Lung (tissue), 12 donors: ENCODE data around the gene SIGLEC8. TPM values are rescaled to one million over a fixed set of nuclear protein-coding genes. Genes with fewer than 3 reads are reported as not detected.

Experiments
- ATAC-seq: fragments of 200-7000 bp; cut with Tn5 transposase; one replicate; pipeline ENCODE4 v1.9.1; 2020; ENCODE audit warnings: moderate number of reproducible peaks; ENCODE audit not compliant: insufficient read depth, low FRiP score
- DNase-seq, 3 donors: peaks; one replicate each; pipeline ENCODE4 v3.0.0-alpha.2; 2013 to 2017
- H3K27ac ChIP-seq, 2 donors: one replicate each; pipeline ENCODE4 v1.5.1; 2013; ENCODE audit warnings: mild to moderate bottlenecking in 2 of 2, moderate library complexity in 2 of 2, control low read depth in 1 of 2, inconsistent platforms in 1 of 2, low read depth in 1 of 2, low read length in 1 of 2
- H3K27me3 ChIP-seq, 3 donors: one replicate each; pipeline ENCODE4 v1.5.1; 2013; ENCODE audit warnings: low read length in 2 of 3; ENCODE audit not compliant: control insufficient read depth in 3 of 3, insufficient read depth in 3 of 3
- H3K36me3 ChIP-seq, 4 donors: one replicate each; pipeline ENCODE4 v1.5.1; 2013; ENCODE audit warnings: low read length in 4 of 4, mild to moderate bottlenecking in 1 of 4, moderate library complexity in 1 of 4; ENCODE audit not compliant: control insufficient read depth in 4 of 4, insufficient read depth in 4 of 4
- H3K4me1 ChIP-seq, 5 donors: one replicate each; pipeline ENCODE4 v1.5.1; 2013; ENCODE audit warnings: low read length in 5 of 5, mild to moderate bottlenecking in 2 of 5, moderate library complexity in 1 of 5; ENCODE audit not compliant: control insufficient read depth in 5 of 5, insufficient read depth in 5 of 5
- H3K4me3 ChIP-seq: one replicate; pipeline ENCODE4 v1.5.1; 2013; ENCODE audit warnings: mild to moderate bottlenecking, control low read depth, moderate library complexity
- H3K9ac ChIP-seq, 2 donors: one replicate each; pipeline ENCODE4 v1.5.1; 2013; ENCODE audit warnings: low read length in 2 of 2, control low read depth in 1 of 2; ENCODE audit not compliant: insufficient read depth in 1 of 2
- H3K9me3 ChIP-seq, 4 donors: one replicate each; pipeline ENCODE4 v1.5.1; 2013; ENCODE audit warnings: low read length in 3 of 4, mild to moderate bottlenecking in 1 of 4, moderate library complexity in 1 of 4; ENCODE audit not compliant: control insufficient read depth in 4 of 4, insufficient read depth in 3 of 4
- WGBS, 2 donors: extraction: QIAGEN DNeasy Blood & Tissue Kit; methylation state at CpG; one replicate each; pipeline ENCODE4 v1.1.7; 2013; 5-methylcytosine and 5-hydroxymethylcytosine counted together
- polyA plus RNA-seq, 2 donors: library from polyadenylated mRNA; stranded (reverse); fragments of 200-250 nt; gene quantifications; one replicate each; pipeline ENCODE4 v1.2.1, GENCODE V29; 2013
- total RNA-seq, 2 donors: library from RNA; depleted of rRNA in 1 of 2; stranded (reverse); fragments of >200 nt in 1 of 2; gene quantifications; one replicate each; pipeline ENCODE4 v1.2.1, GENCODE V29; 2014 to 2021
- TF ChIP-seq, protein P1 (sequence below): IDR thresholded peaks from 2 replicates; pipeline ENCODE4 v1.5.1; 2012; ENCODE audit warnings: mild to moderate bottlenecking; ENCODE audit errors: control extremely low read depth, extremely low read depth
- donor health status: control.
- donor health status: control.
- donor health status: Bipolar disorder and iron deficiency.
- donor health status: healthy.
- donor health status: DM: yes; HTN: yes; CAD: no.

SIGLEC8 gene
- total and polyA plus RNA-seq, 4 donors: 0.22 to 0.77 (median 0.31) TPM

DNA sequence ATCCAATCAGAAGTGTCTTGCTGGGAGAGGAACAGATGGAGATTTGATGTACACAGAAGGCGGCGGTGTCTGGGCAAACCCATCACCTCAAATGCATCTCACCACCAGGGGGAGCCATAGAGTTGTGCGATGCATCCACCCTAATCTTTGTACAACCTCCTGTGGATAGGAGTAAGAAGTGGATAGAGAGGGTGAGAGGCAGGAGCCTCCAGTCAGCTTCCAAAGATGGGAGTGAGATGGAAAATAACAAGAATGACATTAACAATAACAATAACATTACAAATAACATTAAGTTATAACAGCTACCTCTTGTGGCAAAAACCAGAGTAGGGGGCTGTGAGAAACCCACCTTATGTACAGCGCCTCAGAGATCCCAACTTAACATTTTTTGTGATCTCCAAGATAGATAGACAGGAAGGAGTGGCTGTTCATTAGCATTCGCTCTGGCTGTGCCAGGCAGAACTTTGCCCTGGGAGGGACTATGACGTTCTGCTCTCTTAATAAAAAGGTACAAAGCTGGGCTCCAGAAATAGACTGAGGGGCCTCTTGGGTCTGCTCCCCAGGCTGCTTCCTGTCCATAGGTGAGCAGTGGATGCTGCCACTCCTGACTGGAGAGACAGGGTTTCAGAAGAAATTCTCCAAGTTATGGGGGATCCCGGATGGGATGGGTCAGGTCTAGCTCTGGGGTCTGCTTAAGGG, 14.9 kb upstream of the SIGLEC8 start:
- Histone ChIP-seq H3K9ac (no peak overlapping the region), H3K4me1 (no peaks in the 10 kb centered on the region), H3K4me3 (no peak overlapping the region), H3K27me3 (peaks cover 0 to 2% (median 0%) of the 10 kb centered on the region in 3 donors), H3K36me3 (no peaks in the 10 kb centered on the region), H3K9me3 (peaks cover 0 to 2% (median 0%) of the 10 kb centered on the region in 4 donors), H3K27ac (no peak overlapping the region)
- 30 to 39% methylated on average over 7 of the region's 7 CpGs for WGBS, 2 donors
- DNase-seq: peak; percentile 53 to 67 (median 66)
- TF ChIP-seq, protein P1, sequence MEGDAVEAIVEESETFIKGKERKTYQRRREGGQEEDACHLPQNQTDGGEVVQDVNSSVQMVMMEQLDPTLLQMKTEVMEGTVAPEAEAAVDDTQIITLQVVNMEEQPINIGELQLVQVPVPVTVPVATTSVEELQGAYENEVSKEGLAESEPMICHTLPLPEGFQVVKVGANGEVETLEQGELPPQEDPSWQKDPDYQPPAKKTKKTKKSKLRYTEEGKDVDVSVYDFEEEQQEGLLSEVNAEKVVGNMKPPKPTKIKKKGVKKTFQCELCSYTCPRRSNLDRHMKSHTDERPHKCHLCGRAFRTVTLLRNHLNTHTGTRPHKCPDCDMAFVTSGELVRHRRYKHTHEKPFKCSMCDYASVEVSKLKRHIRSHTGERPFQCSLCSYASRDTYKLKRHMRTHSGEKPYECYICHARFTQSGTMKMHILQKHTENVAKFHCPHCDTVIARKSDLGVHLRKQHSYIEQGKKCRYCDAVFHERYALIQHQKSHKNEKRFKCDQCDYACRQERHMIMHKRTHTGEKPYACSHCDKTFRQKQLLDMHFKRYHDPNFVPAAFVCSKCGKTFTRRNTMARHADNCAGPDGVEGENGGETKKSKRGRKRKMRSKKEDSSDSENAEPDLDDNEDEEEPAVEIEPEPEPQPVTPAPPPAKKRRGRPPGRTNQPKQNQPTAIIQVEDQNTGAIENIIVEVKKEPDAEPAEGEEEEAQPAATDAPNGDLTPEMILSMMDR: peak; percentile 71
- ATAC-seq: no peak

DNA sequence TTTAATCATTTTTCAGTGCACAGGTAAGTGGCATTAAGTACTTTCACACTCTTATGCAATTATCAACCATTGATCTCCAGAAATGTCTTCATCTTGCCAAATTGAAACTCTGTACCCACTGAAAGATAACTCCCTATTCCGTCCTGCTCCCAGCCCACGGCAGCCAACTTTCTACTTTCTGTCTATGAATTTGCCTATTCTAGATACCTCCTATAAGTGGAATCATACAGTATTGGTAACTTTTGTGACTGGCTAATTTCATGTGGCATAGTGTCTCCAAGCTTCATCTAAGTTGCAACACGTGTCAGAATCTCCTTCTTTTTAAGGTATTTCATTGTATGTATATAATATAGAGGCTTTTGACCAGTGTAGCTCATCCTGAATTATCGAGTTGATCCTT, 14.4 kb upstream of the SIGLEC8 start:
- 14 to 33% methylated on average over 4 of the region's 4 CpGs for WGBS, 2 donors
- TF ChIP-seq, protein P1: no peak
- no peak overlapping the region for H3K27ac ChIP-seq

GRCh38 chr19:51471527-51471926, 13.3 kb upstream of the SIGLEC8 start:
- H3K4me1 ChIP-seq: no peaks in the 10 kb centered on the region
- TF ChIP-seq, protein P1: no peak
- peaks cover 0 to 2% (median 0%) of the 10 kb centered on the region in 3 donors for H3K27me3 ChIP-seq
- 73 to 87% methylated on average over 1 of the region's 1 CpG for WGBS, 2 donors
- DNase-seq (no peak), ATAC-seq (no peak)
- H3K4me3 ChIP-seq: no peak overlapping the region
- no peak overlapping the region for H3K9ac ChIP-seq
- peaks cover 0 to 2% (median 0%) of the 10 kb centered on the region in 4 donors for H3K9me3 ChIP-seq
- no peak overlapping the region for H3K27ac ChIP-seq
- H3K36me3 ChIP-seq: no peaks in the 10 kb centered on the region

More for the DNA sequence above, 14.4 kb upstream of the SIGLEC8 start:
- Histone ChIP-seq H3K9ac (no peak overlapping the region), H3K4me3 (no peak overlapping the region), H3K36me3 (no peaks in the 10 kb centered on the region), H3K4me1 (no peaks in the 10 kb centered on the region), H3K27me3 (peaks cover 0 to 2% (median 0%) of the 10 kb centered on the region in 3 donors), H3K9me3 (peaks cover 0 to 2% (median 0%) of the 10 kb centered on the region in 4 donors)
- no peak for ATAC-seq
- no peak for DNase-seq
